MM.1S (cell line): ENCODE measurements around the gene PHLDA1.

ENCODE experiments used
- DNase-seq: peaks from one replicate; pipeline ENCODE4 v3.0.0-alpha.2; 2015
- H2AFZ ChIP-seq: fragments of 300-600 bp; sonication (generic); 2 replicates; pipeline ENCODE4 v1.6.0; 2016; ENCODE audit warnings: antibody characterized with exemption, low read length
- H3F3A ChIP-seq: fragments of 300-600 bp; sonication (generic); 2 replicates; pipeline ENCODE4 v1.6.1; 2016; ENCODE audit warnings: mild to moderate bottlenecking, antibody characterized with exemption, low read length, moderate library complexity, mixed read lengths; ENCODE audit not compliant: insufficient read depth
- H3K27ac ChIP-seq: fragments of 300-600 bp; sonication (generic); 2 replicates; pipeline ENCODE4 v1.5.1; 2016; ENCODE audit warnings: mild to moderate bottlenecking, low read length
- H3K27me3 ChIP-seq: fragments of 300-600 bp; sonication (generic); replicated peaks from 2 replicates; pipeline ENCODE4 v1.6.0; 2016; ENCODE audit warnings: low read length; ENCODE audit not compliant: insufficient read depth
- H3K36me3 ChIP-seq: fragments of 300-600 bp; sonication (generic); replicated peaks from 2 replicates; pipeline ENCODE4 v1.6.1; 2016; ENCODE audit warnings: mild to moderate bottlenecking, low read length, mixed read lengths; ENCODE audit not compliant: insufficient read depth
- H3K4me1 ChIP-seq: fragments of 300-600 bp; sonication (generic); 2 replicates; pipeline ENCODE4 v1.6.1; 2016; ENCODE audit warnings: low read length, mixed read lengths
- H3K4me2 ChIP-seq: fragments of 300-600 bp; sonication (generic); 2 replicates; pipeline ENCODE4 v1.6.0; 2016; ENCODE audit warnings: low read depth, low read length
- H3K4me3 ChIP-seq: fragments of 300-600 bp; sonication (generic); 2 replicates; pipeline ENCODE4 v1.5.1; 2016; ENCODE audit warnings: low read length, mixed read lengths
- H3K79me2 ChIP-seq: fragments of 300-600 bp; sonication (generic); 2 replicates; pipeline ENCODE4 v1.6.1; 2016; ENCODE audit warnings: mixed run types, low read length, mixed read lengths
- H3K9ac ChIP-seq: fragments of 300-600 bp; sonication (generic); 2 replicates; pipeline ENCODE4 v1.6.1; 2016; ENCODE audit warnings: low read length, mixed read lengths
- H3K9me2 ChIP-seq: fragments of 300-600 bp; sonication (generic); replicated peaks from 2 replicates; pipeline ENCODE4 v1.6.1; 2016; ENCODE audit warnings: mild to moderate bottlenecking, low read length, mixed read lengths; ENCODE audit not compliant: insufficient read depth
- H3K9me3 ChIP-seq: fragments of 300-600 bp; sonication (generic); replicated peaks from 2 replicates; pipeline ENCODE4 v1.6.1; 2016; ENCODE audit warnings: mild to moderate bottlenecking, low read length, mixed read lengths; ENCODE audit not compliant: insufficient read depth
- H4K20me1 ChIP-seq: fragments of 300-600 bp; sonication (generic); 2 replicates; pipeline ENCODE4 v1.6.1; 2016; ENCODE audit warnings: mild to moderate bottlenecking, low read length, moderate library complexity, mixed read lengths; ENCODE audit not compliant: insufficient read depth
- EZH2 ChIP-seq: fragments of 300-600 bp; sonication (generic); optimal IDR thresholded peaks from 2 replicates; pipeline ENCODE3; 2017; ENCODE audit warnings: low read depth, mild to moderate bottlenecking, antibody characterized with exemption, low read length, mixed read lengths
- EZH2phosphoT487 ChIP-seq: fragments of 300-600 bp; sonication (generic); IDR thresholded peaks from 2 replicates; pipeline ENCODE4 v1.6.1; 2018; ENCODE audit warnings: antibody characterized with exemption, low read length
- TF ChIP-seq, protein P1 (sequence below): fragments of 300-600 bp; sonication (generic); IDR thresholded peaks from 2 replicates; pipeline ENCODE4 v1.5.1; 2016; ENCODE audit warnings: antibody characterized with exemption, low read length, mixed read lengths

The PHLDA1 gene

DNA sequence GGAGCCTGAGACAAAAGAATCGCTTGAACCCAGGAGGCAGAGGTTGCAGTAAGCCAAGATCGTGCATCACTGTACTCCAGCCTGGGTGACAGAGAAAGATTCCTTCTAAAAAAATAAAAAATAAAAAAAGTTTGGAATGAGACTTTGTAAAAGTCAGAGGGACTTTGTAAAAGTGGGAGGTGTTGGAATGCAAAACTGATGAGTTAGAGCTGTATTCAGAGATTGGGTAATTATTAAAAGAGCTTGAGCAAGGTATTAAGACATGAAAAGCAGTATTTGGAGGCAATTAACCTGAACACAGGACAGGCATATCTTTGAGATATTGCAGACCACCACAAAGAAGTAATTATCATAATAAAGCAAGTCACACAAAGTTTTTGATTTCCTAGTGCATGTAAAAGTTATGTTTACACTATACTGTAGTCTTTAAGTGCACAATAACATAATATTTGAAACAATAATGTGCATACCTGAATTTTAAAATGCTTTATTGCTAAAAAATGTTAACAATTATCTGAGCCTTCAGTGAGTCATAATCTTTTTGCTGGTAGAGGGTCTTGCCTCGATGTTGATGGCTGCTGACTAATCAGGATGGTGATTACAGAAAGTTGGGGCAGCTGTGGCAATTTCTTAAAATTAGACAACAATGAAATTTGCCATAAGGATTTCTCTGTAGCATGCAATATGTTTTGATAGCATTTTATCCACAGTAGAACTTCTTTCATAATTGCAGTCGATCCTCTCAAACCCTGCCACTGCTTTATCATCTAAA is 33.1 kb downstream of the PHLDA1 start:
- Histone ChIP-seq H4K20me1 (no peaks in the 10 kb centered on the region), H3K4me3 (no peak overlapping the region), H3F3A (no peaks in the 10 kb centered on the region), H2AFZ (no peak overlapping the region), H3K27ac (no peak overlapping the region), H3K79me2 (no peaks in the 10 kb centered on the region), H3K4me2 (no peak overlapping the region), H3K9me3 (no peaks in the 10 kb centered on the region), H3K9me2 (no peaks in the 10 kb centered on the region), H3K27me3 (no peaks in the 10 kb centered on the region), H3K36me3 (no peaks in the 10 kb centered on the region), H3K9ac (no peak overlapping the region), H3K4me1 (0 out of 2 replicates have a peak, but pooled peaks cover 3% of the 10 kb centered on the region)
- DNase-seq = no peak
- TF ChIP-seq, protein P1, sequence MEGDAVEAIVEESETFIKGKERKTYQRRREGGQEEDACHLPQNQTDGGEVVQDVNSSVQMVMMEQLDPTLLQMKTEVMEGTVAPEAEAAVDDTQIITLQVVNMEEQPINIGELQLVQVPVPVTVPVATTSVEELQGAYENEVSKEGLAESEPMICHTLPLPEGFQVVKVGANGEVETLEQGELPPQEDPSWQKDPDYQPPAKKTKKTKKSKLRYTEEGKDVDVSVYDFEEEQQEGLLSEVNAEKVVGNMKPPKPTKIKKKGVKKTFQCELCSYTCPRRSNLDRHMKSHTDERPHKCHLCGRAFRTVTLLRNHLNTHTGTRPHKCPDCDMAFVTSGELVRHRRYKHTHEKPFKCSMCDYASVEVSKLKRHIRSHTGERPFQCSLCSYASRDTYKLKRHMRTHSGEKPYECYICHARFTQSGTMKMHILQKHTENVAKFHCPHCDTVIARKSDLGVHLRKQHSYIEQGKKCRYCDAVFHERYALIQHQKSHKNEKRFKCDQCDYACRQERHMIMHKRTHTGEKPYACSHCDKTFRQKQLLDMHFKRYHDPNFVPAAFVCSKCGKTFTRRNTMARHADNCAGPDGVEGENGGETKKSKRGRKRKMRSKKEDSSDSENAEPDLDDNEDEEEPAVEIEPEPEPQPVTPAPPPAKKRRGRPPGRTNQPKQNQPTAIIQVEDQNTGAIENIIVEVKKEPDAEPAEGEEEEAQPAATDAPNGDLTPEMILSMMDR = no peak
- TF ChIP-seq EZH2 (no peak), EZH2phosphoT487 (no peak)

DNA sequence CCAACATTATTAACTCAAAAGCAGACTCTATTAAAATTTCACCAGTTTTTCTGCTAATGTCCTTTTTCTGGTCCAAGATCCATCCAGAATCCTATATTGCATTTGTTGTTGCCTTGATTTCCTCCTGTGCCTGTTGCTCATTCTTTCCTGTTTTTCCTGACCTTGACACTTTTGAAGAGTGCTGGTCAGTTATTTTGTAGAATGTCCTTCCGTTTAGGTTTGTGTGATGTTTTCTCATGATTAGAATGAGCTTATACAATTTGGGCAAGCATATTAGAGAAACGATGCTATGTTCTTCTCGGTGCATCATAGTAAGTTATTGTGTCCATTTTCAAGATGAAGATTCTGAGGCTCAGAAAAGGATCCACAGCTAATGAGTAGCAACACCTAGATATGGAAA is 33.9 kb downstream of the PHLDA1 start:
- Histone ChIP-seq H4K20me1 (no peaks in the 10 kb centered on the region), H3K27me3 (no peaks in the 10 kb centered on the region), H3K4me1 (0 out of 2 replicates have a peak, but pooled peaks cover 4% of the 10 kb centered on the region), H3K9me2 (no peaks in the 10 kb centered on the region), H3K9me3 (no peaks in the 10 kb centered on the region), H3K9ac (no peak overlapping the region), H3K36me3 (no peaks in the 10 kb centered on the region), H3F3A (no peaks in the 10 kb centered on the region), H3K4me3 (no peak overlapping the region), H3K27ac (no peak overlapping the region), H3K79me2 (no peaks in the 10 kb centered on the region), H2AFZ (no peak overlapping the region), H3K4me2 (no peak overlapping the region)
- no peak for TF ChIP-seq EZH2phosphoT487
- no peak for TF ChIP-seq EZH2
- TF ChIP-seq, protein P1 = no peak
- no peak for DNase-seq

DNA sequence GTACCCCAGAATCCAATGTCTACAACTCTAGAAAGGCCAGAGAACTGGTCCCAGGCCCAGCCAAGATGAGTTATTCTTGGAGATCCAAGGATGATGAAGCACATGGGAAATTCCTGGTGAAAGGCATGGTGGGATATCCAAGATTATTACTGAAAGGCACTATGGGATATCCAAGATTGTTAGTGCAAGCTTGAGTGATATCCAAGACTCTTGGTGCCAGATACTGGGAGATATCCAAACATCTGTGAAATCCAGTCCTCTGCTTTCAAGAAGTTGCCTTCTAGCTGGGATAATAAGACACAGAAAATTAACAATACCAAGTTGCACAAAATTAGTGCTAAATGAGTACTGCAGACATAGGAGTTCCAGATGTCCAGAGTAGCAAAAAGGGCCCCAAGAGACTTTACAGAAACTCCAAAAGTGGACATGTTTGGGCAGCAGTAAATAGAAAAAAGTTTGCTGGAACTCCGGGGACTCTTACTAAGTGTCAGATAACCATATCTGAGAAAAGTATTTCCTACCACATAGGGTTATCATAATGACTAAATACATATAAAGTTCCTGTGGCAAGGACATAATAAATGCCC is 34.6 kb downstream of the PHLDA1 start:
- Histone ChIP-seq H4K20me1 (no peaks in the 10 kb centered on the region), H3K4me1 (0 out of 2 replicates have a peak, but pooled peaks cover 4% of the 10 kb centered on the region), H3K27ac (no peak overlapping the region), H3K9me2 (no peaks in the 10 kb centered on the region), H3K4me3 (no peak overlapping the region), H3K79me2 (no peaks in the 10 kb centered on the region), H3K9me3 (no peaks in the 10 kb centered on the region), H3K4me2 (no peak overlapping the region), H3K9ac (no peak overlapping the region), H3K36me3 (no peaks in the 10 kb centered on the region), H3F3A (no peaks in the 10 kb centered on the region), H2AFZ (no peak overlapping the region), H3K27me3 (no peaks in the 10 kb centered on the region)
- no peak for DNase-seq
- TF ChIP-seq EZH2 = no peak
- TF ChIP-seq, protein P1 = no peak
- no peak for TF ChIP-seq EZH2phosphoT487
